ENCODE measurements around the gene CARD16.

- no peak for TF ChIP-seq CTCF (IDR thresholded peaks at IDR 0.05; ENCODE audit: insufficient read depth, low read length)
- TF ChIP-seq REST (IDR thresholded peaks at IDR 0.05; ENCODE audit: insufficient replicate concordance, low read depth), result no peak
- no peak for TF ChIP-seq POLR2AphosphoS5 (IDR thresholded peaks at IDR 0.05; ENCODE audit: low read depth)
- TF ChIP-seq GABPA (IDR thresholded peaks at IDR 0.05; ENCODE audit: low read depth), result no peak
- TF ChIP-seq SPI1 (IDR thresholded peaks at IDR 0.05; ENCODE audit: borderline replicate concordance, low read depth), result no peak
Measured at GRCh38 chr11:105051559-105051958, 6.4 kb upstream of the CARD16 start.

Data from HL-60 (cell line).